CD8-positive, alpha-beta memory T cell (primary cell): ENCODE data around the gene CEP104. TPM values are rescaled to one million over a fixed set of nuclear protein-coding genes. Genes with fewer than 3 reads are reported as not detected.

Source experiments
- CTCF ChIA-PET: fragments of 350-600 bp; sonication (Branson Sonifier 250); formaldehyde crosslinking; loops from one replicate; lab custom pipeline; 2021; ENCODE audit warnings: antibody characterized with exemption; lab: Charles Lee
- POLR2A ChIA-PET: fragments of 350-600 bp; sonication (Branson Sonifier 250); formaldehyde crosslinking; loops from one replicate; lab custom pipeline; 2021; ENCODE audit warnings: antibody characterized with exemption; lab: Charles Lee
- DNase-seq, 5 donors: peaks; one replicate each; pipeline versions ENCODE4 v3.0.0 to v3.0.0-alpha.2; 2020 to 2022; ENCODE audit warnings: mixed read lengths in 1 of 5
- H3K27ac ChIP-seq: one replicate; pipeline ENCODE4 v1.7.0; 2013; ENCODE audit warnings: low read depth, mild to moderate bottlenecking, low read length, moderate library complexity
- H3K27me3 ChIP-seq: 2 replicates; pipeline ENCODE4 v1.7.0; 2013; ENCODE audit warnings: low read length, mild to moderate bottlenecking; ENCODE audit not compliant: insufficient read depth, poor library complexity, severe bottlenecking
- H3K36me3 ChIP-seq: 2 replicates; pipeline ENCODE4 v1.7.0; 2013; ENCODE audit warnings: mild to moderate bottlenecking, low read length, moderate library complexity; ENCODE audit not compliant: insufficient read depth
- H3K4me1 ChIP-seq: 2 replicates; pipeline ENCODE4 v1.7.0; 2013; ENCODE audit warnings: mild to moderate bottlenecking, low read length, moderate library complexity; ENCODE audit not compliant: insufficient read depth
- H3K4me3 ChIP-seq: 2 replicates; pipeline ENCODE4 v1.7.0; 2013; ENCODE audit warnings: mild to moderate bottlenecking, low read length
- H3K9me3 ChIP-seq: 2 replicates; pipeline ENCODE4 v1.7.0; 2013; ENCODE audit warnings: mild to moderate bottlenecking, low read length
- H3K27ac Mint-ChIP-seq, 8 donors: one replicate each; pipeline ENCODE4 v1.8.0; 2020 to 2021; ENCODE audit warnings: mixed read lengths in 8 of 8, mild to moderate bottlenecking in 6 of 8, inconsistent platforms in 3 of 8, moderate library complexity in 3 of 8
- H3K27me3 Mint-ChIP-seq, 2 donors: one replicate each; pipeline ENCODE4 v1.8.0; 2020 to 2021; ENCODE audit warnings: mixed read lengths in 2 of 2, mild to moderate bottlenecking in 1 of 2, moderate library complexity in 1 of 2
- H3K36me3 Mint-ChIP-seq, 3 donors: one replicate each; pipeline ENCODE4 v1.8.0; 2020 to 2021; ENCODE audit warnings: mixed read lengths in 3 of 3, inconsistent platforms in 1 of 3, mild to moderate bottlenecking in 1 of 3
- H3K4me1 Mint-ChIP-seq, 3 donors: one replicate each; pipeline ENCODE4 v1.8.0; 2020 to 2021; ENCODE audit warnings: mixed read lengths in 3 of 3, inconsistent platforms in 1 of 3, mild to moderate bottlenecking in 1 of 3
- H3K4me3 Mint-ChIP-seq, 7 donors: one replicate each; pipeline ENCODE4 v1.8.0; 2020 to 2021; ENCODE audit warnings: mixed read lengths in 7 of 7, mild to moderate bottlenecking in 6 of 7, moderate library complexity in 4 of 7, inconsistent platforms in 2 of 7
- H3K9me3 Mint-ChIP-seq, 5 donors: one replicate each; pipeline ENCODE4 v1.8.0; 2020 to 2022; ENCODE audit warnings: mixed read lengths in 5 of 5, mild to moderate bottlenecking in 3 of 5, moderate library complexity in 2 of 5, inconsistent platforms in 1 of 5
- polyA plus RNA-seq: library from polyadenylated mRNA; unstranded; fragments of 300-500 nt; fragmentation: Illumina TruSeq; gene quantifications from one replicate; pipeline ENCODE4 v1.2.3, GENCODE V29; 2021
- total RNA-seq, 2 experiments: library from RNA; stranded (reverse); gene quantifications; one replicate each; pipeline ENCODE4 v1.2.3, GENCODE V29; 2021

The CEP104 gene
- total and polyA plus RNA-seq, 3 experiments from 2014 or later, result 29.4 to 47.0 (median 45.0) TPM

- Histone ChIP-seq H3K4me3 (no peak overlapping the region), H3K27ac (no peak overlapping the region), H3K4me1 (peaks cover 13% of the 10 kb centered on the region), H3K9me3 (no peaks in the 10 kb centered on the region), H3K36me3 (peaks cover 2% of the 10 kb centered on the region), H3K27me3 (no peaks in the 10 kb centered on the region)
- ChIA-PET CTCF (interaction anchor here (0.6 kb wide), 1 partner anchor 99 kb away, joined by 3 read pairs; no protein-coding TSS in a partner anchor), POLR2A (no interaction called here)
- peaks cover 0 to 3% of the 10 kb centered on the region in 2 donors for H3K27me3 Mint-ChIP-seq
- H3K4me1 Mint-ChIP-seq, result peaks cover 11 to 34% (median 12%) of the 10 kb centered on the region in 3 donors
- peak overlapping the region in 1 of 8 donors; percentile 33 for H3K27ac Mint-ChIP-seq
- no peaks in the 10 kb centered on the region for H3K9me3 Mint-ChIP-seq
- peaks cover 0 to 49% (median 11%) of the 10 kb centered on the region in 3 donors for H3K36me3 Mint-ChIP-seq
- DNase-seq, result no peak
- no peak overlapping the region for H3K4me3 Mint-ChIP-seq
These were observed 6.4 kb upstream of the CEP104 start for GRCh38 chr1:3863231-3863935.

- CTCF ChIA-PET, result interaction anchor here (1.0 to 2.4 kb wide), 8 partner anchors 8 to 53 kb away, joined by 3 to 15 read pairs (median 4); partner anchors contain the start of gene C1orf174
- H3K27ac ChIP-seq, result peak overlapping the region; percentile 57
- H3K4me3 ChIP-seq, result peak overlapping the region; percentile 69
These were observed 1.4 kb upstream of the CEP104 start for GRCh38 chr1:3858231-3858981.

GRCh38 chr1:3857791-3858129 is 749 bp upstream of the CEP104 start:
- H3K4me3 ChIP-seq, result peak overlapping the region; percentile 69
- peaks cover 0 to 25% (median 7%) of the 10 kb centered on the region in 3 donors for H3K36me3 Mint-ChIP-seq
- H3K27ac ChIP-seq, result peak overlapping the region; percentile 57
- no peaks in the 10 kb centered on the region for H3K36me3 ChIP-seq
- peaks cover 33% of the 10 kb centered on the region for H3K4me1 ChIP-seq
- peaks cover 30 to 58% (median 41%) of the 10 kb centered on the region in 3 donors for H3K4me1 Mint-ChIP-seq
- H3K9me3 ChIP-seq, result no peaks in the 10 kb centered on the region
- POLR2A ChIA-PET, result interaction anchor here (0.8 to 3.1 kb wide), 2 partner anchors 42 to 62 kb away, joined by 3 to 18 read pairs; partner anchors contain the start of genes C1orf174 and LRRC47
- DNase-seq, result no peak
- H3K27ac Mint-ChIP-seq, result peak overlapping the region in 3 of 8 donors; percentile 36 to 92 (median 75)
- no peaks in the 10 kb centered on the region for H3K9me3 Mint-ChIP-seq
- CTCF ChIA-PET, result interaction anchor here (0.7 to 2.4 kb wide), 12 partner anchors 9 to 54 kb away, joined by 3 to 15 read pairs (median 3); partner anchors contain the start of gene C1orf174
- H3K27me3 ChIP-seq, result no peaks in the 10 kb centered on the region
- H3K27me3 Mint-ChIP-seq, result peaks cover 0 to 3% of the 10 kb centered on the region in 2 donors
- peak overlapping the region; percentile 24 to 99 (median 96) for H3K4me3 Mint-ChIP-seq

More at GRCh38 chr1:3858231-3858981, 1.4 kb upstream of the CEP104 start:
- Mint-ChIP-seq H3K27ac (peak overlapping the region in 4 of 8 donors; percentile 27 to 72 (median 38)), H3K27me3 (peaks cover 0 to 3% of the 10 kb centered on the region in 2 donors), H3K36me3 (peaks cover 0 to 28% (median 7%) of the 10 kb centered on the region in 3 donors), H3K4me1 (peaks cover 30 to 55% (median 35%) of the 10 kb centered on the region in 3 donors), H3K9me3 (no peaks in the 10 kb centered on the region), H3K4me3 (peak overlapping the region; percentile 80 to 99 (median 96))
- Histone ChIP-seq H3K27me3 (no peaks in the 10 kb centered on the region), H3K4me1 (peaks cover 33% of the 10 kb centered on the region), H3K9me3 (no peaks in the 10 kb centered on the region), H3K36me3 (no peaks in the 10 kb centered on the region)
- peak in 1 of 5 donors; percentile 2 for DNase-seq
- POLR2A ChIA-PET, result interaction anchor here (3.1 kb wide), 1 partner anchor 42 kb away, joined by 18 read pairs; the partner anchor contains the start of gene C1orf174

GRCh38 chr1:3852711-3853485 is 4.1 kb downstream of the CEP104 start:
- no peaks in the 10 kb centered on the region for H3K27me3 Mint-ChIP-seq
- no peaks in the 10 kb centered on the region for H3K9me3 Mint-ChIP-seq
- POLR2A ChIA-PET, result no interaction called here
- Histone ChIP-seq H3K9me3 (no peaks in the 10 kb centered on the region), H3K4me3 (no peak overlapping the region), H3K27ac (no peak overlapping the region), H3K27me3 (no peaks in the 10 kb centered on the region), H3K4me1 (peaks cover 16% of the 10 kb centered on the region), H3K36me3 (peaks cover 21% of the 10 kb centered on the region)
- peaks cover 0 to 50% (median 13%) of the 10 kb centered on the region in 3 donors for H3K36me3 Mint-ChIP-seq
- peak overlapping the region in 1 of 7 donors; percentile 71 for H3K4me3 Mint-ChIP-seq
- peaks cover 15 to 38% (median 32%) of the 10 kb centered on the region in 3 donors for H3K4me1 Mint-ChIP-seq
- peak overlapping the region in 1 of 8 donors; percentile 54 for H3K27ac Mint-ChIP-seq
- DNase-seq, result no peak
- CTCF ChIA-PET, result no interaction called here

- POLR2A ChIA-PET, result interaction anchor here (0.8 kb wide), 1 partner anchor 48 kb away, joined by 3 read pairs; the partner anchor contains the start of gene C1orf174
These were observed 4.9 kb downstream of the CEP104 start for GRCh38 chr1:3852091-3852490.

GRCh38 chr1:3851292-3851691 is 5.7 kb downstream of the CEP104 start:
- Histone ChIP-seq H3K27me3 (no peaks in the 10 kb centered on the region), H3K4me1 (peaks cover 12% of the 10 kb centered on the region), H3K4me3 (no peak overlapping the region), H3K36me3 (peaks cover 24% of the 10 kb centered on the region), H3K27ac (no peak overlapping the region), H3K9me3 (no peaks in the 10 kb centered on the region)
- no peaks in the 10 kb centered on the region for H3K27me3 Mint-ChIP-seq
- no peak for DNase-seq
- no peaks in the 10 kb centered on the region for H3K9me3 Mint-ChIP-seq
- ChIA-PET POLR2A (interaction anchor here (0.8 kb wide), 1 partner anchor 49 kb away, joined by 3 read pairs; the partner anchor contains the start of gene C1orf174), CTCF (no interaction called here)
- no peak overlapping the region for H3K27ac Mint-ChIP-seq
- peaks cover 12 to 31% (median 25%) of the 10 kb centered on the region in 3 donors for H3K4me1 Mint-ChIP-seq
- peaks cover 3 to 58% (median 21%) of the 10 kb centered on the region in 3 donors for H3K36me3 Mint-ChIP-seq
- H3K4me3 Mint-ChIP-seq, result no peak overlapping the region

More at GRCh38 chr1:3852091-3852490, 4.9 kb downstream of the CEP104 start:
- H3K4me1 ChIP-seq, result peaks cover 13% of the 10 kb centered on the region
- Mint-ChIP-seq H3K4me3 (peak overlapping the region in 1 of 7 donors; percentile 5), H3K27ac (no peak overlapping the region), H3K4me1 (peaks cover 13 to 33% (median 28%) of the 10 kb centered on the region in 3 donors), H3K36me3 (peaks cover 0 to 54% (median 15%) of the 10 kb centered on the region in 3 donors), H3K9me3 (no peaks in the 10 kb centered on the region), H3K27me3 (no peaks in the 10 kb centered on the region)
- no peaks in the 10 kb centered on the region for H3K27me3 ChIP-seq
- no peak overlapping the region for H3K4me3 ChIP-seq
- no peak overlapping the region for H3K27ac ChIP-seq
- peaks cover 21% of the 10 kb centered on the region for H3K36me3 ChIP-seq
- DNase-seq, result no peak
- CTCF ChIA-PET, result no interaction called here
- no peaks in the 10 kb centered on the region for H3K9me3 ChIP-seq

- Mint-ChIP-seq H3K4me1 (peaks cover 8 to 26% (median 20%) of the 10 kb centered on the region in 3 donors), H3K9me3 (no peaks in the 10 kb centered on the region), H3K27me3 (no peaks in the 10 kb centered on the region), H3K4me3 (no peak overlapping the region), H3K36me3 (peaks cover 3 to 59% (median 21%) of the 10 kb centered on the region in 3 donors), H3K27ac (no peak overlapping the region)
- no peak for DNase-seq
- Histone ChIP-seq H3K27me3 (no peaks in the 10 kb centered on the region), H3K27ac (no peak overlapping the region), H3K9me3 (no peaks in the 10 kb centered on the region), H3K4me1 (peaks cover 8% of the 10 kb centered on the region), H3K4me3 (no peak overlapping the region), H3K36me3 (peaks cover 24% of the 10 kb centered on the region)
- ChIA-PET CTCF (no interaction called here), POLR2A (no interaction called here)
These were observed 6.2 kb downstream of the CEP104 start for GRCh38 chr1:3850857-3851256.
